Measurements from ENCODE around the gene TP53I13. TPM values are rescaled to one million over a fixed set of nuclear protein-coding genes. Genes with fewer than 3 reads are reported as not detected.
A peak's percentile ranks its signal among the peaks of the same experiment; 100 is the strongest.

TP53I13 gene
- total RNA-seq, 3 donors from 2014 or later = 43.9 to 75.4 (median 46.9) TPM

GRCh38 chr17:29595943-29596774 is 27.7 kb downstream of the TP53I13 start:
- no peak for TF ChIP-seq CTCF (IDR thresholded peaks at IDR 0.05)
- DNase-seq = peak in 1 of 3 donors; percentile 21
- Histone ChIP-seq H3K36me3 (ENCODE audit: low read depth) (no peaks in the 10 kb centered on the region), H3K4me3 (no peak overlapping the region), H3K4me1 (ENCODE audit: low read depth) (peaks cover 25% of the 10 kb centered on the region), H3K9me3 (no peaks in the 10 kb centered on the region)
- intact Hi-C loops (cut with DNase I, micrococcal nuclease) = no loop called here
- no peak for ATAC-seq

- Histone ChIP-seq H3K4me1 (ENCODE audit: low read depth) (peaks cover 19% of the 10 kb centered on the region), H3K9me3 (no peaks in the 10 kb centered on the region), H3K4me3 (no peak overlapping the region), H3K36me3 (ENCODE audit: low read depth) (no peaks in the 10 kb centered on the region)
- intact Hi-C loops (cut with DNase I, micrococcal nuclease) = no loop called here
- no peak for TF ChIP-seq CTCF (IDR thresholded peaks at IDR 0.05)
- no peak for ATAC-seq
- peak in 1 of 3 donors; percentile 22 for DNase-seq
Observed at GRCh38 chr17:29596811-29597210, 28.3 kb downstream of the TP53I13 start.

GRCh38 chr17:29597361-29598172 is 29.1 kb downstream of the TP53I13 start:
- Histone ChIP-seq H3K4me3 (no peak overlapping the region), H3K36me3 (ENCODE audit: low read depth) (no peaks in the 10 kb centered on the region), H3K9me3 (no peaks in the 10 kb centered on the region), H3K4me1 (ENCODE audit: low read depth) (peaks cover 11% of the 10 kb centered on the region)
- intact Hi-C loops (cut with DNase I, micrococcal nuclease) = no loop called here
- DNase-seq = peak in 1 of 3 donors; percentile 16
- no peak for TF ChIP-seq CTCF (IDR thresholded peaks at IDR 0.05)
- ATAC-seq = no peak

GRCh38 chr17:29603109-29603674 is 34.7 kb downstream of the TP53I13 start:
- no peak for ATAC-seq
- H3K4me1 ChIP-seq (ENCODE audit: low read depth) = no peaks in the 10 kb centered on the region
- DNase-seq = peak in 1 of 3 donors; percentile 4
- H3K4me3 ChIP-seq = no peak overlapping the region
- no peak for TF ChIP-seq CTCF (IDR thresholded peaks at IDR 0.05)
- H3K36me3 ChIP-seq (ENCODE audit: low read depth) = no peaks in the 10 kb centered on the region
- intact Hi-C loops (cut with DNase I, micrococcal nuclease) = no loop called here
- H3K9me3 ChIP-seq = no peaks in the 10 kb centered on the region

DNA sequence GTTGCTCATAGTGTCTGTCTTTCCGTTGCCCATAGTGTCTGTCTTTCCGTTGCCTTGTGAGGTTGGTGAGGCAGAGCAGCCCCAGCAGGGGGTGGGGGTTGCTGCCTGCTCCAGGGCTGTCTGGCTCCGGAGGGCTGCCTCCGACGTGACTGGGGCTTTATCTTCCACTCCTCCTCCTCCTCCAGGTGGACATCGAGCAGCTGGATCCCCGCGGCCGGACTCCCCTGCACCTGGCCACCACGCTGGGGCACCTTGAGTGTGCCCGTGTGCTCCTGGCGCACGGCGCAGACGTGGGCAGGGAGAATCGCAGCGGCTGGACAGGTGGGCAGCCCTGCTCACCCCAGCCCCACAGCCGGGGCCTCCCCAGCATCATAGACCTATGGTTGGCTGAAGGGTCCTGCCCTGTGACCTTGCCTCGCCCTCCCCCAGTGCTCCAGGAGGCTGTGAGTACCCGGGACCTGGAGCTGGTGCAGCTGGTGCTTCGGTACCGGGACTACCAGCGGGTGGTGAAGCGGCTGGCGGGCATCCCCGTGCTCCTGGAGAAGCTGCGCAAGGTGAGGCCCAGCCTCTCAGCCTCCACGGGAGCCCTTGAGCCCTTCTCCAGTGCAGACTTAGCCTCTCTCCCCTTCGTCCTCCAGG is 39.2 kb downstream of the TP53I13 start:
- Histone ChIP-seq H3K36me3 (ENCODE audit: low read depth) (no peaks in the 10 kb centered on the region), H3K9me3 (no peaks in the 10 kb centered on the region), H3K4me1 (ENCODE audit: low read depth) (no peaks in the 10 kb centered on the region), H3K4me3 (no peak overlapping the region)
- DNase-seq (no peak), ATAC-seq (no peak)
- TF ChIP-seq CTCF (IDR thresholded peaks at IDR 0.05) = no peak
- intact Hi-C loops (cut with DNase I, micrococcal nuclease) = no loop called here

Data from mucosa of descending colon (tissue), 3 donors.